Measurements from ENCODE around the gene MED10.
A peak's percentile ranks its signal among the peaks of the same experiment; 100 is the strongest.

MED10 gene

GRCh38 chr5:6377905-6378765, at the start of gene MED10:
TSS of gene MED10 (minus strand) at chr5:6378547. CDS start at chr5:6378483, 64 bp downstream.
- DNase-seq (ENCODE audit: low read depth in 2 of 2): peak; percentile 86 to 94

- no peak for DNase-seq (ENCODE audit: low read depth in 2 of 2)
These were observed 49.3 kb upstream of the MED10 start for GRCh38 chr5:6427694-6428093.

- DNase-seq (ENCODE audit: low read depth in 2 of 2): no peak
These were observed 46.4 kb upstream of the MED10 start for GRCh38 chr5:6424700-6425099.

GRCh38 chr5:6424110-6424659, 45.8 kb upstream of the MED10 start:
- no peak for DNase-seq (ENCODE audit: low read depth in 2 of 2)

GRCh38 chr5:6423327-6424109, 45.2 kb upstream of the MED10 start:
- DNase-seq (ENCODE audit: low read depth in 2 of 2): no peak

GRCh38 chr5:6419340-6419852, 41.0 kb upstream of the MED10 start:
- DNase-seq (ENCODE audit: low read depth in 2 of 2): no peak

GRCh38 chr5:6418679-6419276, 40.4 kb upstream of the MED10 start:
- DNase-seq (ENCODE audit: low read depth in 2 of 2): no peak

GRCh38 chr5:6417657-6418056, 39.3 kb upstream of the MED10 start:
- no peak for DNase-seq (ENCODE audit: low read depth in 2 of 2)

GRCh38 chr5:6412811-6413210, 34.5 kb upstream of the MED10 start:
- no peak for DNase-seq (ENCODE audit: low read depth in 2 of 2)

GRCh38 chr5:6411141-6411540, 32.8 kb upstream of the MED10 start:
- DNase-seq (ENCODE audit: low read depth in 2 of 2): no peak

- DNase-seq (ENCODE audit: low read depth in 2 of 2): no peak
These were observed 32.1 kb upstream of the MED10 start for GRCh38 chr5:6410421-6410820.

GRCh38 chr5:6408627-6409446, 30.5 kb upstream of the MED10 start:
- no peak for DNase-seq (ENCODE audit: low read depth in 2 of 2)

- no peak for DNase-seq (ENCODE audit: low read depth in 2 of 2)
These were observed 29.9 kb upstream of the MED10 start for GRCh38 chr5:6408260-6408596.

- DNase-seq (ENCODE audit: low read depth in 2 of 2): no peak
These were observed 29.4 kb upstream of the MED10 start for GRCh38 chr5:6407558-6408259.

- DNase-seq (ENCODE audit: low read depth in 2 of 2): no peak
These were observed 27.2 kb upstream of the MED10 start for GRCh38 chr5:6405591-6405990.

GRCh38 chr5:6404129-6404528, 25.8 kb upstream of the MED10 start:
- no peak for DNase-seq (ENCODE audit: low read depth in 2 of 2)

GRCh38 chr5:6403416-6403815, 25.1 kb upstream of the MED10 start:
- no peak for DNase-seq (ENCODE audit: low read depth in 2 of 2)

- DNase-seq (ENCODE audit: low read depth in 2 of 2): no peak
These were observed 24.6 kb upstream of the MED10 start for GRCh38 chr5:6402939-6403338.

GRCh38 chr5:6401410-6401809, 23.1 kb upstream of the MED10 start:
- DNase-seq (ENCODE audit: low read depth in 2 of 2): no peak
